Measurements from ENCODE around the gene KIF21A.

The KIF21A gene

GRCh38 chr12:39442831-39443080 is 164 bp downstream of the KIF21A start:
- no peak for TF ChIP-seq CTCF (conservative IDR thresholded peaks at IDR 0.05; ENCODE audit: low read depth, low read length)
- peak overlapping the region; percentile 62 for H3K4me3 ChIP-seq (ENCODE audit: low read depth, low read length)

GRCh38 chr12:39441963-39442830 is 723 bp downstream of the KIF21A start:
- H3K4me3 ChIP-seq (ENCODE audit: low read depth, low read length), result peak overlapping the region; percentile 62
- no peak for DNase-seq (ENCODE audit: low read depth)
- no peak for TF ChIP-seq CTCF (conservative IDR thresholded peaks at IDR 0.05; ENCODE audit: low read depth, low read length)

More at GRCh38 chr12:39442831-39443080, 164 bp downstream of the KIF21A start:
- DNase-seq (ENCODE audit: low read depth), result no peak

- H3K4me3 ChIP-seq (ENCODE audit: low read depth, low read length), result no peak overlapping the region
- TF ChIP-seq CTCF (conservative IDR thresholded peaks at IDR 0.05; ENCODE audit: low read depth, low read length), result no peak
- DNase-seq (ENCODE audit: low read depth), result no peak
Observed at GRCh38 chr12:39441189-39441962, 1.5 kb downstream of the KIF21A start.

GRCh38 chr12:39440781-39441180 is 2.1 kb downstream of the KIF21A start:
- TF ChIP-seq CTCF (conservative IDR thresholded peaks at IDR 0.05; ENCODE audit: low read depth, low read length), result no peak
- H3K4me3 ChIP-seq (ENCODE audit: low read depth, low read length), result no peak overlapping the region
- DNase-seq (ENCODE audit: low read depth), result no peak

GRCh38 chr12:39440101-39440500 is 2.8 kb downstream of the KIF21A start:
- no peak for DNase-seq (ENCODE audit: low read depth)
- no peak overlapping the region for H3K4me3 ChIP-seq (ENCODE audit: low read depth, low read length)
- TF ChIP-seq CTCF (conservative IDR thresholded peaks at IDR 0.05; ENCODE audit: low read depth, low read length), result no peak

- TF ChIP-seq CTCF (conservative IDR thresholded peaks at IDR 0.05; ENCODE audit: low read depth, low read length), result no peak
- no peak for DNase-seq (ENCODE audit: low read depth)
Observed at GRCh38 chr12:39435531-39435930, 7.4 kb downstream of the KIF21A start.

More at GRCh38 chr12:39435531-39435930, 7.4 kb downstream of the KIF21A start:
- H3K4me3 ChIP-seq (ENCODE audit: low read depth, low read length), result no peak overlapping the region
